ENCODE measurements around the gene PAM16. TPM values are rescaled to one million over a fixed set of nuclear protein-coding genes. Genes with fewer than 3 reads are reported as not detected.
A peak's percentile ranks its signal among the peaks of the same experiment; 100 is the strongest.

Gene PAM16
- total and polyA plus RNA-seq, 4 donors: 23.0 to 183 (median 58.7) TPM

- no peak overlapping the region for H3K9ac ChIP-seq (ENCODE audit: insufficient read depth in 1 of 2, low read length in 2 of 2)
- no peak for DNase-seq
- 95 to 96% methylated on average over 5 of the region's 5 CpGs for WGBS, 2 donors
- no peaks in the 10 kb centered on the region for H3K9me3 ChIP-seq (ENCODE audit: control insufficient read depth in 4 of 4, insufficient read depth in 3 of 4, low read length in 3 of 4)
- H3K4me3 ChIP-seq: no peak overlapping the region
- H3K27ac ChIP-seq (ENCODE audit: low read depth in 1 of 2, low read length in 1 of 2): no peak overlapping the region
- no peaks in the 10 kb centered on the region for H3K27me3 ChIP-seq (ENCODE audit: control insufficient read depth in 3 of 3, insufficient read depth in 3 of 3, low read length in 2 of 3)
- no peak for ATAC-seq (ENCODE audit: insufficient read depth, low FRiP score)
- peaks cover 0 to 12% (median 0%) of the 10 kb centered on the region in 5 donors for H3K4me1 ChIP-seq (ENCODE audit: control insufficient read depth in 5 of 5, insufficient read depth in 5 of 5, low read length in 5 of 5)
- peaks cover 0 to 2% (median 0%) of the 10 kb centered on the region in 4 donors for H3K36me3 ChIP-seq (ENCODE audit: control insufficient read depth in 4 of 4, insufficient read depth in 4 of 4, low read length in 4 of 4)
- TF ChIP-seq CTCF (IDR thresholded peaks at IDR 0.05; ENCODE audit: control extremely low read depth, extremely low read depth): no peak
Observed at GRCh38 chr16:4349332-4349731, 1.8 kb downstream of the PAM16 start.

GRCh38 chr16:4347765-4348509, 3.2 kb downstream of the PAM16 start:
- peaks cover 0 to 3% (median 0%) of the 10 kb centered on the region in 4 donors for H3K36me3 ChIP-seq (ENCODE audit: control insufficient read depth in 4 of 4, insufficient read depth in 4 of 4, low read length in 4 of 4)
- H3K9me3 ChIP-seq (ENCODE audit: control insufficient read depth in 4 of 4, insufficient read depth in 3 of 4, low read length in 3 of 4): no peaks in the 10 kb centered on the region
- no peaks in the 10 kb centered on the region for H3K27me3 ChIP-seq (ENCODE audit: control insufficient read depth in 3 of 3, insufficient read depth in 3 of 3, low read length in 2 of 3)
- WGBS, 2 donors: 73 to 85% methylated on average over 17 of the region's 17 CpGs
- no peak for TF ChIP-seq CTCF (IDR thresholded peaks at IDR 0.05; ENCODE audit: control extremely low read depth, extremely low read depth)
- no peak for ATAC-seq (ENCODE audit: insufficient read depth, low FRiP score)
- no peak overlapping the region for H3K4me3 ChIP-seq
- H3K27ac ChIP-seq (ENCODE audit: low read depth in 1 of 2, low read length in 1 of 2): peak overlapping the region in 1 of 2 donors; percentile 85
- H3K4me1 ChIP-seq (ENCODE audit: control insufficient read depth in 5 of 5, insufficient read depth in 5 of 5, low read length in 5 of 5): peaks cover 0 to 18% (median 0%) of the 10 kb centered on the region in 5 donors
- no peak for DNase-seq
- no peak overlapping the region for H3K9ac ChIP-seq (ENCODE audit: insufficient read depth in 1 of 2, low read length in 2 of 2)

GRCh38 chr16:4347010-4347409, 4.1 kb downstream of the PAM16 start:
- 33 to 44% methylated on average over 8 of the region's 8 CpGs for WGBS, 2 donors
- no peak for DNase-seq
- Histone ChIP-seq H3K9me3 (ENCODE audit: control insufficient read depth in 4 of 4, insufficient read depth in 3 of 4, low read length in 3 of 4) (no peaks in the 10 kb centered on the region), H3K4me3 (no peak overlapping the region), H3K27me3 (ENCODE audit: control insufficient read depth in 3 of 3, insufficient read depth in 3 of 3, low read length in 2 of 3) (no peaks in the 10 kb centered on the region), H3K36me3 (ENCODE audit: control insufficient read depth in 4 of 4, insufficient read depth in 4 of 4, low read length in 4 of 4) (peaks cover 0 to 3% (median 0%) of the 10 kb centered on the region in 4 donors), H3K4me1 (ENCODE audit: control insufficient read depth in 5 of 5, insufficient read depth in 5 of 5, low read length in 5 of 5) (peaks cover 0 to 19% (median 0%) of the 10 kb centered on the region in 5 donors), H3K9ac (ENCODE audit: insufficient read depth in 1 of 2, low read length in 2 of 2) (no peak overlapping the region), H3K27ac (ENCODE audit: low read depth in 1 of 2, low read length in 1 of 2) (peak overlapping the region in 1 of 2 donors; percentile 85)
- ATAC-seq (ENCODE audit: insufficient read depth, low FRiP score): no peak
- TF ChIP-seq CTCF (IDR thresholded peaks at IDR 0.05; ENCODE audit: control extremely low read depth, extremely low read depth): no peak

Data from lung (tissue), 12 donors.